WI38 (cell line): ENCODE data around the gene MVB12B.

Source experiments
- H3K4me3 ChIP-seq: 2 replicates; pipeline ENCODE4 v1.5.1; 2011; ENCODE audit warnings: low read depth, mild to moderate bottlenecking, control low read depth, low read length
- TF ChIP-seq, protein P1 (sequence below): IDR thresholded peaks from 2 replicates; pipeline ENCODE4 v1.5.1; 2012; ENCODE audit warnings: low read depth, mild to moderate bottlenecking, control low read depth, low read length

The MVB12B gene

DNA sequence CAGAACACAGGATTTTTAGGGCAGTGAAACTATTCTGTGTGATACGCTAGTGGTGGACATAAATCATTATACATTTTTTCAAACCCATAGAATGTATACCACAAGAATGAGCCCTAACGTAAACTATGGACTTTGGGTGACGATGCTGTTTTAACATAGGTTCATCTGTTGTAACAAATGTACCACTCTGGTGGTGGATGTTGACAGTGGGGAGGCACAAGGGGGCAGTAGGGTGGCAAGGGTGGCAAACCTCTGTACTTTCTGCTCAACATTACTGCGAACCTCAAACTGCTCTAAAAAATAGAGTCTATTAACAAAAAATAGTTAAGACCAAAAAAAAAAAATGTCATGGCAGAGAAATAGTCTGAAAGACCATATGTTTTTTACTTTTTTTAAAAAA is 9.1 kb upstream of the MVB12B start:
- no peak overlapping the region for H3K4me3 ChIP-seq
- TF ChIP-seq, protein P1, sequence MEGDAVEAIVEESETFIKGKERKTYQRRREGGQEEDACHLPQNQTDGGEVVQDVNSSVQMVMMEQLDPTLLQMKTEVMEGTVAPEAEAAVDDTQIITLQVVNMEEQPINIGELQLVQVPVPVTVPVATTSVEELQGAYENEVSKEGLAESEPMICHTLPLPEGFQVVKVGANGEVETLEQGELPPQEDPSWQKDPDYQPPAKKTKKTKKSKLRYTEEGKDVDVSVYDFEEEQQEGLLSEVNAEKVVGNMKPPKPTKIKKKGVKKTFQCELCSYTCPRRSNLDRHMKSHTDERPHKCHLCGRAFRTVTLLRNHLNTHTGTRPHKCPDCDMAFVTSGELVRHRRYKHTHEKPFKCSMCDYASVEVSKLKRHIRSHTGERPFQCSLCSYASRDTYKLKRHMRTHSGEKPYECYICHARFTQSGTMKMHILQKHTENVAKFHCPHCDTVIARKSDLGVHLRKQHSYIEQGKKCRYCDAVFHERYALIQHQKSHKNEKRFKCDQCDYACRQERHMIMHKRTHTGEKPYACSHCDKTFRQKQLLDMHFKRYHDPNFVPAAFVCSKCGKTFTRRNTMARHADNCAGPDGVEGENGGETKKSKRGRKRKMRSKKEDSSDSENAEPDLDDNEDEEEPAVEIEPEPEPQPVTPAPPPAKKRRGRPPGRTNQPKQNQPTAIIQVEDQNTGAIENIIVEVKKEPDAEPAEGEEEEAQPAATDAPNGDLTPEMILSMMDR = no peak

DNA sequence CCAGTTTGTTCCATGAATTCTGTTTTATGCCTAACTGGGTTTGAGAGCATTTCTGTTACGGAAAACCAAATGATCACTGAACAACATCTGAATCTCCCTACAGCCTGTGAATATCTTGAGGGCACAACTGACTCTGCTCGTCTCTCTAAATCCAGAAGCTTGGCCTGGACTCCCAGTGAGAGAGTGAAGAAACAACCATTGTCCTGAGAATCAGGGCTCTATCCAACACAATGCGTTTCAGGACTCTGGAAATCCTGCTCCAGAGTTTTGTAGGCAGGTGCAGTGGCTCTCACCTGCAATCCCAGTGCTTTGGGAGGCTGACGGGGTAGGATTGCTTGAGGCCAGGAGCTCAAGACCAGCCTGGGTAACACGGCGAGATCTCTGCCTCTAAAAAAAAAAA is 7.8 kb upstream of the MVB12B start:
- TF ChIP-seq, protein P1 = no peak
- no peak overlapping the region for H3K4me3 ChIP-seq

DNA sequence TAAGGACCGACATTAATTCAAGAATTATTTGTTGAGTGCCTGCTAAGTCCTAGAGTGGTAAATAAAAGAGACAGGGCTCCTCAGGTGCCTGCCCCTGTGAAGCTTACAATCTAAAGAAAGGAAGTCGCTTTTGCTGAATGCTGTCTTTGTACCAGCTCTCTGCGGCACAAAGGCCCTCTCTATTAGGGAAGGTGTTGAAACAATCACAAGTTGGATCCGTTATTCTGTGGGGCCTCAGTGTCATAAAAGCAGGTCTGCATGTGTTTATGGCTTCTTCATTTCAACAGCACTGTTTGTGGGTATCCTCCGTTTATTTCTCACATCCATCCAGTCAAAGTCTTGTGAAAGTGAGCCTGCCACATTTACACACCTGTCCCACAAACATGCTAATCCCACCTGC is 7.0 kb upstream of the MVB12B start:
- TF ChIP-seq, protein P1 = no peak
- no peak overlapping the region for H3K4me3 ChIP-seq

DNA sequence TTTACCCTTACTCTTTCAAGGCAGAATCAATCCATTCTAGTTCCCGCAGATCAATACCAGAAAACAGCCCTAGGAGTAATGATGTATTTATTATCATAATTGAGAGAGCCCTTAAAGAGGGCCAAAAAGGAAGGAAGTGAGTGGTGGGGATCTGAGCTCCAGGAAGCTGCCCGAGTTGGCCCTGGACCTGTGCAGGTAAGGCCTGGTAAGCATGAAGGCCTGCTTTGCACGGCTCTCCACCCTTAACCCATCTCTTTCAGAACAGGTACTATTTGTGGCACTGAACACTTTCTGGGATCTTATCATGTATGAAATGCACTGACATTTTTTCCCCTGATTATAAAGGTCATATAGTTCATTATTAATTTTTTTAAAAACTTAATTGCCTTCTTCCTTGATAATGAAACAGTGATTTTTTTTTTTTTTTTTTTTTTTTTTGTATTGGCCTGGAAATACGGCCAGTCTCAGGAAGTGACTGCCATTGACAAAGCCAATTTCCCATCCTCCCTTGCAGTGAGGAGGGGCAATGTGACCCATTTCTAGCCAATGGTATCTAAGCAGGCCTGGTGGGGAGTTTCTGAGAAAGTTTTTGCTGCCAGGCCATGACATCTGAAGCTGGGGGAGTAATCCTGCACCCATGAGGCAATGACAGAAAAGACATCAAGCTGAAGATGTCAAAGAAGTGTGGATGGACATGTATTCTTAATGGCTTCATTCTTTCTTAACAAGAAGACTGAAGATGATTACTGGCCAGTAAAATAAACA is 6.3 kb upstream of the MVB12B start:
- no peak overlapping the region for H3K4me3 ChIP-seq
- TF ChIP-seq, protein P1 = no peak

DNA sequence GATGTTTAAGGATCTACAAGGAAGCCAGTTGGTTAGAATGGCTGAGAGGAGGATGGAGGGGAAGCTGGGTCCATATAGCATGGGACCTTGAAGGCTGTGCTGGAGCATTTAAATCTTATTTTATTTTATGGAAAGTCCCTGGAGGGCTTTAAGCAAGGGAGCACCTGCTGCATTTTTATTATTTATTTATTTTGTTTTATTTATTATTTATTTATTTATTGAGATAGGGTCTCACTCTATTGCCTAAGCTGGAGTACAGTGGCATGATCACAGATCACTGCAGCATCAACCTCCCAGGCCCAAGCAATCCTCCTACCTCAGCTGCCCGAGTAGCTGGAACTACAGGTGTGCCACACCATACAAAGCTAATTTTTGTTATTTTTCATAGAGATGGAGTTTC is 4.9 kb upstream of the MVB12B start:
- TF ChIP-seq, protein P1 = no peak
- H3K4me3 ChIP-seq = no peak overlapping the region

DNA sequence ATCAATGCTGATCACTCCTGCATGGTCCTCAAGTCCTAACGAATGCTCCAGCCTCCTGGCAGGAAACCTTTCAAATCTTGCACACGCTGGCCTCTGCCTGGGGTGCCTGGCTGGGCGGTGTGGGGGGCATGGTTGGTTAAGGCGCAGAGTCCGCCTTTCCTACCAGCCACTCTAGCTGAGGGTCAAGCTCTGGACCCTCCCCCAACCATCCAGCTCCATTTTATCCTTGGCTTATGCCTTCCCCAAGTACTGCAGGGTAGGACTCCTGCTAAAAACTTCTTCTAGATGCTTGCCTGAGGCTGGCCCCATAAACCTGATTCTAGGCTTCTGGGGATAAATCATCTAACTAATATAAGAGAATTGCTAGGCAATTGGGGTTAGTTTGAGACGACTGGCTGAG is 808 bp upstream of the MVB12B start:
- H3K4me3 ChIP-seq = peak overlapping the region; percentile 58
- TF ChIP-seq, protein P1 = no peak

DNA sequence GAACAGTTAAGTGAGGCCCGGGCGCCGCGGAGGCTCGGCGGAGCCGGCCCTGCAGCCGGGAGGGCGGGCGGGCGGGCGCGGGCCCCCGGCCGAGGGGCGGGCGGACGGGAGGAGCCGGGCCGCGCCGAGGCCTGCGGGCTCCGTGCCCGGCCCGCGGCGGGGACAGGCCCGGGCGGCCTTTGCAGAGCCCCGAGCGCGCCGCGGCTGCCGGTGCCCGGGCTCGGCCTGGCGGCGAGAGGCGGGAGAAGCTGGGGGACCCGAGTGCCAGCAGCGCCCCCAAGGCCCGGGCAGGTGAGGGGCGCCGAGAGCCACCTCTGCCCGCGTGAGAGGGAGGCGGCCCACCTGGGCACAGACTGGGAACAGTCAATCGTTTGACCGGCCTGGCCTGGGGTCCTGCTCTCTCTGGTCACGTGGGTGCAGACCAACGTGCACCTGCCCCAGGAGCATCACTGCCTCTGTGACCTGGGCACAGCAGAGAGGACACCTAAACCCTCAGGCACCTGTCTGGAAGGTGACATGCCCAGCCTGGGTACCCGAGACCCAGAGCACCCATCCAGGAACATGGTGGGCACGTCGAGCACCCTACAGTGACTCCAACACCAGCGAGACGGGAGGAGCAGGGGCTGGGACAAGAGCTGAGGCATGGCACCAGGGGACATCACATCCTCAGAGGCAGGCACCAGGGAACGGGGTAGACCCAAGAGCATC is 531 bp downstream of the MVB12B start:
- H3K4me3 ChIP-seq = peak overlapping the region; percentile 69
- TF ChIP-seq, protein P1 = no peak
